ENCODE data around the gene PROSER3. TPM values are rescaled to one million over a fixed set of nuclear protein-coding genes. Genes with fewer than 3 reads are reported as not detected.

PROSER3 gene
- total and polyA plus RNA-seq, 12 donors, result 5.5 to 14.7 (median 9.2) TPM

DNA sequence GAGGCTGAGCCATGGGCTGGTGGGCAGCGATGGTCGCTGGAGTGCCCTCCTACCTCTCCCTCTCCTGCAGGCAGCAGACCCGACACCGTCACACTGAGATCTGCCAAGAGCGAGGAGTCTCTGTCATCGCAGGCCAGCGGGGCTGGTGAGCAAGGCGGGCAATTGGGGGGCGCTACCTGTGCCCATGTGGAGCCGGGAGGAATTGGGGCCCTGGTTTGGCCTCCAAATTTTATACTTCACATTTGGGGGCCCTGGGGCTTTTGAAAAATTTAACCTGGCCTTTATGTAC lies 27.3 kb downstream of the PROSER3 start:
- Histone ChIP-seq H3K36me3 (peaks cover 0 to 43% (median 0%) of the 10 kb centered on the region in 9 donors), H3K27me3 (no peaks in the 10 kb centered on the region), H3K27ac (no peak overlapping the region), H3K4me3 (no peak overlapping the region), H3K9me3 (no peaks in the 10 kb centered on the region), H3K4me1 (no peaks in the 10 kb centered on the region)
- ATAC-seq, result no peak
- TF ChIP-seq, protein P1, sequence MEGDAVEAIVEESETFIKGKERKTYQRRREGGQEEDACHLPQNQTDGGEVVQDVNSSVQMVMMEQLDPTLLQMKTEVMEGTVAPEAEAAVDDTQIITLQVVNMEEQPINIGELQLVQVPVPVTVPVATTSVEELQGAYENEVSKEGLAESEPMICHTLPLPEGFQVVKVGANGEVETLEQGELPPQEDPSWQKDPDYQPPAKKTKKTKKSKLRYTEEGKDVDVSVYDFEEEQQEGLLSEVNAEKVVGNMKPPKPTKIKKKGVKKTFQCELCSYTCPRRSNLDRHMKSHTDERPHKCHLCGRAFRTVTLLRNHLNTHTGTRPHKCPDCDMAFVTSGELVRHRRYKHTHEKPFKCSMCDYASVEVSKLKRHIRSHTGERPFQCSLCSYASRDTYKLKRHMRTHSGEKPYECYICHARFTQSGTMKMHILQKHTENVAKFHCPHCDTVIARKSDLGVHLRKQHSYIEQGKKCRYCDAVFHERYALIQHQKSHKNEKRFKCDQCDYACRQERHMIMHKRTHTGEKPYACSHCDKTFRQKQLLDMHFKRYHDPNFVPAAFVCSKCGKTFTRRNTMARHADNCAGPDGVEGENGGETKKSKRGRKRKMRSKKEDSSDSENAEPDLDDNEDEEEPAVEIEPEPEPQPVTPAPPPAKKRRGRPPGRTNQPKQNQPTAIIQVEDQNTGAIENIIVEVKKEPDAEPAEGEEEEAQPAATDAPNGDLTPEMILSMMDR (IDR thresholded peaks at IDR 0.05), result no peak
- no peak for DNase-seq
- 88 to 89% methylated on average over 10 of the region's 10 CpGs for WGBS, 2 donors
- intact Hi-C loops (cut with DNase I), result no loop called here

- Histone ChIP-seq H3K27me3 (no peaks in the 10 kb centered on the region), H3K9me3 (no peaks in the 10 kb centered on the region), H3K4me1 (no peaks in the 10 kb centered on the region), H3K4me3 (no peak overlapping the region), H3K27ac (no peak overlapping the region), H3K36me3 (peaks cover 0 to 31% (median 0%) of the 10 kb centered on the region in 9 donors)
- 92 to 94% methylated on average over 31 of the region's 31 CpGs for whole genome bisulfite sequencing, 2 donors
- TF ChIP-seq, protein P1 (IDR thresholded peaks at IDR 0.05), result no peak
- ATAC-seq (no peak), DNase-seq (no peak)
- intact Hi-C loops (cut with DNase I), result no loop called here
Observed at GRCh38 chr19:35786299-35787160, 28.6 kb downstream of the PROSER3 start.

- WGBS, 2 donors, result 93 to 94% methylated on average over 15 of the region's 15 CpGs
- no peak for ATAC-seq
- Histone ChIP-seq H3K27me3 (no peaks in the 10 kb centered on the region), H3K27ac (no peak overlapping the region), H3K9me3 (no peaks in the 10 kb centered on the region), H3K4me1 (no peaks in the 10 kb centered on the region), H3K4me3 (no peak overlapping the region), H3K36me3 (peaks cover 0 to 23% (median 0%) of the 10 kb centered on the region in 9 donors)
- intact Hi-C loops (cut with DNase I), result no loop called here
- DNase-seq, result no peak
- TF ChIP-seq, protein P1 (IDR thresholded peaks at IDR 0.05), result no peak
Observed at GRCh38 chr19:35787227-35787799, 29.3 kb downstream of the PROSER3 start.

GRCh38 chr19:35788205-35788960 lies 30.4 kb downstream of the PROSER3 start:
- Histone ChIP-seq H3K27me3 (no peaks in the 10 kb centered on the region), H3K9me3 (no peaks in the 10 kb centered on the region), H3K36me3 (peaks cover 0 to 12% (median 0%) of the 10 kb centered on the region in 9 donors), H3K4me1 (no peaks in the 10 kb centered on the region), H3K27ac (no peak overlapping the region), H3K4me3 (no peak overlapping the region)
- TF ChIP-seq, protein P1 (IDR thresholded peaks at IDR 0.05), result no peak
- DNase-seq, result no peak
- no peak for ATAC-seq
- intact Hi-C loops (cut with DNase I), result no loop called here
- WGBS, 2 donors, result 77 to 85% methylated on average over 11 to 12 of the region's 12 CpGs
